Mesenchymal stem cell (in vitro differentiated cells and primary cell): ENCODE measurements around the gene GSN.

ENCODE experiments used
- DNase-seq: peaks from one replicate; pipeline ENCODE4 v3.0.0-alpha.2; 2013
- H2AFZ ChIP-seq: one replicate; pipeline ENCODE4 v1.6.1; 2013; ENCODE audit warnings: low read depth, mild to moderate bottlenecking, control low read depth, inconsistent platforms, low read length, moderate library complexity
- H2AK5ac ChIP-seq: 2 replicates; pipeline ENCODE4 v1.6.1; 2013; ENCODE audit warnings: low read length, moderate library complexity, mild to moderate bottlenecking, inconsistent platforms; ENCODE audit not compliant: severe bottlenecking
- H2BK120ac ChIP-seq: one replicate; pipeline ENCODE4 v1.6.1; 2013; ENCODE audit warnings: low read depth, mild to moderate bottlenecking, inconsistent platforms, low read length, moderate library complexity
- H2BK12ac ChIP-seq, 2 experiments: one replicate each; pipeline ENCODE4 v1.6.1; 2013; ENCODE audit warnings: inconsistent platforms in 2 of 2, low read length in 2 of 2, mild to moderate bottlenecking in 2 of 2, moderate library complexity in 2 of 2, control low read depth in 1 of 2
- H2BK15ac ChIP-seq: one replicate; pipeline ENCODE4 v1.6.1; 2013; ENCODE audit warnings: mild to moderate bottlenecking, low read depth, inconsistent platforms; ENCODE audit not compliant: poor library complexity, severe bottlenecking
- H2BK5ac ChIP-seq: 2 replicates; pipeline ENCODE4 v1.6.1; 2013; ENCODE audit warnings: low read depth, mild to moderate bottlenecking, low read length, control low read depth, inconsistent platforms; ENCODE audit not compliant: poor library complexity, severe bottlenecking
- H3K14ac ChIP-seq, 2 experiments: one replicate each; pipeline ENCODE4 v1.6.1; 2013; ENCODE audit warnings: inconsistent platforms in 2 of 2, low read length in 2 of 2, control low read depth in 1 of 2, mild to moderate bottlenecking in 1 of 2, moderate library complexity in 1 of 2
- H3K18ac ChIP-seq, 2 experiments: one replicate each; pipeline ENCODE4 v1.6.1; 2013; ENCODE audit warnings: inconsistent platforms in 2 of 2, low read length in 2 of 2, control low read depth in 1 of 2, low read depth in 1 of 2, mild to moderate bottlenecking in 1 of 2
- H3K23ac ChIP-seq, 2 experiments: one replicate each; pipeline ENCODE4 v1.6.1; 2013; ENCODE audit warnings: inconsistent platforms in 2 of 2, low read length in 2 of 2, mild to moderate bottlenecking in 2 of 2, moderate library complexity in 2 of 2, control low read depth in 1 of 2
- H3K27ac ChIP-seq: 2 replicates; pipeline ENCODE4 v1.5.1; 2013; ENCODE audit warnings: mild to moderate bottlenecking, moderate library complexity, low read length, control low read depth, inconsistent platforms; ENCODE audit not compliant: poor library complexity, severe bottlenecking
- H3K27me3 ChIP-seq, 2 experiments: 2 replicates each; pipeline versions ENCODE4 v1.6.1 to v1.7.0; 2013; ENCODE audit warnings: low read length in 2 of 2, mild to moderate bottlenecking in 2 of 2, moderate library complexity in 2 of 2, control low read depth in 1 of 2, inconsistent platforms in 1 of 2; ENCODE audit not compliant: control insufficient read depth in 1 of 2, insufficient read depth in 1 of 2
- H3K36me3 ChIP-seq, 2 experiments: 2 replicates each; pipeline versions ENCODE4 v1.6.1 to v1.7.0; 2013; ENCODE audit warnings: low read length in 2 of 2, control low read depth in 1 of 2, inconsistent platforms in 1 of 2, low read depth in 1 of 2, mild to moderate bottlenecking in 1 of 2; ENCODE audit not compliant: insufficient read depth in 2 of 2, control insufficient read depth in 1 of 2
- H3K4ac ChIP-seq, 2 experiments: one replicate each; pipeline ENCODE4 v1.6.1; 2013; ENCODE audit warnings: inconsistent platforms in 2 of 2, low read length in 2 of 2, mild to moderate bottlenecking in 2 of 2, moderate library complexity in 2 of 2, control low read depth in 1 of 2, low read depth in 1 of 2
- H3K4me1 ChIP-seq: 2 replicates; pipeline ENCODE4 v1.6.1; 2013; ENCODE audit warnings: low read depth, low read length, control low read depth; ENCODE audit not compliant: control insufficient read depth, insufficient read depth
- H3K4me2 ChIP-seq: 2 replicates; pipeline ENCODE4 v1.6.1; 2013; ENCODE audit warnings: low read length, mild to moderate bottlenecking, inconsistent platforms; ENCODE audit not compliant: poor library complexity, severe bottlenecking
- H3K4me3 ChIP-seq, 2 experiments: 2 replicates each; pipeline versions ENCODE4 v1.5.1 to v1.7.0; 2013; ENCODE audit warnings: low read length in 2 of 2, mild to moderate bottlenecking in 2 of 2, control low read depth in 1 of 2, low read depth in 1 of 2; ENCODE audit not compliant: insufficient read depth in 1 of 2
- H3K79me1 ChIP-seq: replicated peaks from 2 replicates; pipeline ENCODE4 v1.6.1; 2013; ENCODE audit warnings: mild to moderate bottlenecking, control low read depth, low read length, inconsistent platforms; ENCODE audit not compliant: poor library complexity, severe bottlenecking
- H3K9ac ChIP-seq: 2 replicates; pipeline ENCODE4 v1.7.0; 2013; ENCODE audit warnings: mild to moderate bottlenecking, low read length, moderate library complexity
- H3K9me3 ChIP-seq: 2 replicates; pipeline ENCODE4 v1.7.0; 2013; ENCODE audit warnings: mild to moderate bottlenecking, low read length; ENCODE audit not compliant: control insufficient read depth
- H4K8ac ChIP-seq: one replicate; pipeline ENCODE4 v1.6.1; 2013; ENCODE audit warnings: inconsistent platforms, mild to moderate bottlenecking, low read length, moderate library complexity
- H4K91ac ChIP-seq: one replicate; pipeline ENCODE4 v1.6.1; 2013; ENCODE audit warnings: mild to moderate bottlenecking, low read length, inconsistent platforms
- WGBS: methylation state at CpG from one replicate; pipeline ENCODE4 v1.1.7; 2013; ENCODE audit warnings: mixed read lengths; 5-methylcytosine and 5-hydroxymethylcytosine counted together

The GSN gene

DNA sequence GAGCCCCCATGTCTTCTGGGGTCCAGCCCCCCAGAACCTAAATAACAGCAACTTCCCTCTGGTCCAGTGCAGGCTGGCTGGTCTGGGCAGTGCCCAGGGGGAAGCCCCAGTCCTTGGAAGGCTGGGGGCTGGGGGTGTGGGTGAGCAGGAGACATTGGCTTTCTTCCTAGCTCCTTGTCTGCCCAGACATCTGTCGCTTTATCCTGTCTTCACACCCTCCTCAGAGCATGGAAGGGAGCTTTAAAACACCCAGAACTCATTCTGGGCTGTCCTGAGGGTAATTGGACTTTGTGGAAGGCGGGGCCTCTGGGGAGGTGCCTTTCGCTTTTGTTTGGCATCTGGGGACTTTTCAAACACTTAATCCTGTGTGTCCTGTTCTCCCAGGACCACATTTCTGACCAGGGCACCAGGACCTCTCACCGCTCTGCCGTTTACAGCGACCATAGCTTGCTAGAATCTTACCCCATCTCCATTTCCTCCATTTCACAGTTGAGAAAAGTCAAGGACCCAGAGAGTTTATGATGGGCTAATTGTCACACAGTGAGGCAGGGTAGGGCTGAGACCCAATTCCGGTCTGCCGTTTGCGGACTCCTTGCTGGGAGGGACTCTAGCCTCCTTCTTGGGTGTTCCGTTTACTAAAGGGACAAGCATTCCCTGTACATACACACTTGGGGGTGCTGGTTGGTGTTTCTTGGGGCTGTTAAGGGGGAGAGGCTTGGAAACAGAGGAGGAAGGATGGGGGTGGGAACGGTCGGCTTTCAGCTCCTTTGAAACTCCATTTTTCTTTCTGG is 1.1 kb downstream of the GSN start:
- H2BK12ac ChIP-seq, result peak overlapping the region in 1 of 2 experiments; percentile 46

GRCh38 chr9:121269642-121270254 is 1.8 kb downstream of the GSN start:
- H3K4me1 ChIP-seq, result peaks cover 24% of the 10 kb centered on the region
- no peaks in the 10 kb centered on the region for H3K9me3 ChIP-seq
- DNase-seq, result peak; percentile 62
- peak overlapping the region; percentile 24 to 80 for H3K4me3 ChIP-seq
- H3K4me2 ChIP-seq, result peak overlapping the region; percentile 68
- H4K91ac ChIP-seq, result peak overlapping the region; percentile 62
- H3K23ac ChIP-seq, result peak overlapping the region in 1 of 2 experiments; percentile 83
- peak overlapping the region; percentile 57 for H2BK15ac ChIP-seq
- peak overlapping the region; percentile 85 for H3K9ac ChIP-seq
- peak overlapping the region; percentile 45 for H2BK5ac ChIP-seq
- H3K79me1 ChIP-seq, result peaks cover 3% of the 10 kb centered on the region
- peak overlapping the region in 1 of 2 experiments; percentile 37 for H2BK12ac ChIP-seq
- peak overlapping the region; percentile 67 to 69 for H3K18ac ChIP-seq
- H2AFZ ChIP-seq, result no peak overlapping the region
- peaks cover 3 to 9% of the 10 kb centered on the region in 2 experiments for H3K36me3 ChIP-seq
- H3K27me3 ChIP-seq, result no peaks in the 10 kb centered on the region
- H2AK5ac ChIP-seq, result peak overlapping the region; percentile 82
- H4K8ac ChIP-seq, result peak overlapping the region; percentile 85
- H3K4ac ChIP-seq, result peak overlapping the region; percentile 2 to 56
- peak overlapping the region in 1 of 2 experiments; percentile 6 for H3K14ac ChIP-seq
- WGBS, result 19% methylated on average over 5 of the region's 5 CpGs
- H2BK120ac ChIP-seq, result peak overlapping the region; percentile 52
- peak overlapping the region; percentile 89 for H3K27ac ChIP-seq

More for the DNA sequence above, 1.1 kb downstream of the GSN start:
- peak overlapping the region; percentile 47 for H2AK5ac ChIP-seq
- H4K8ac ChIP-seq, result peak overlapping the region; percentile 85
- H3K4me1 ChIP-seq, result peaks cover 24% of the 10 kb centered on the region
- no peak overlapping the region for H2AFZ ChIP-seq
- H3K4me2 ChIP-seq, result peak overlapping the region; percentile 68
- peak overlapping the region; percentile 79 to 80 for H3K4me3 ChIP-seq
- H3K9me3 ChIP-seq, result no peaks in the 10 kb centered on the region
- peak overlapping the region; percentile 52 for H2BK120ac ChIP-seq
- no peak overlapping the region for H3K23ac ChIP-seq
- peaks cover 3% of the 10 kb centered on the region for H3K79me1 ChIP-seq
- peak overlapping the region; percentile 89 for H3K27ac ChIP-seq
- peak overlapping the region; percentile 85 for H3K9ac ChIP-seq
- peak overlapping the region; percentile 69 to 73 for H3K18ac ChIP-seq
- H3K36me3 ChIP-seq, result peaks cover 3 to 7% of the 10 kb centered on the region in 2 experiments
- DNase-seq, result peak; percentile 69
- peak overlapping the region; percentile 61 to 90 for H3K4ac ChIP-seq
- peak overlapping the region in 1 of 2 experiments; percentile 50 for H3K14ac ChIP-seq
- H2BK15ac ChIP-seq, result peak overlapping the region; percentile 57
- peak overlapping the region; percentile 45 for H2BK5ac ChIP-seq
- 3% methylated on average over 8 of the region's 12 CpGs for WGBS
- no peaks in the 10 kb centered on the region for H3K27me3 ChIP-seq
- H4K91ac ChIP-seq, result peak overlapping the region; percentile 75

DNA sequence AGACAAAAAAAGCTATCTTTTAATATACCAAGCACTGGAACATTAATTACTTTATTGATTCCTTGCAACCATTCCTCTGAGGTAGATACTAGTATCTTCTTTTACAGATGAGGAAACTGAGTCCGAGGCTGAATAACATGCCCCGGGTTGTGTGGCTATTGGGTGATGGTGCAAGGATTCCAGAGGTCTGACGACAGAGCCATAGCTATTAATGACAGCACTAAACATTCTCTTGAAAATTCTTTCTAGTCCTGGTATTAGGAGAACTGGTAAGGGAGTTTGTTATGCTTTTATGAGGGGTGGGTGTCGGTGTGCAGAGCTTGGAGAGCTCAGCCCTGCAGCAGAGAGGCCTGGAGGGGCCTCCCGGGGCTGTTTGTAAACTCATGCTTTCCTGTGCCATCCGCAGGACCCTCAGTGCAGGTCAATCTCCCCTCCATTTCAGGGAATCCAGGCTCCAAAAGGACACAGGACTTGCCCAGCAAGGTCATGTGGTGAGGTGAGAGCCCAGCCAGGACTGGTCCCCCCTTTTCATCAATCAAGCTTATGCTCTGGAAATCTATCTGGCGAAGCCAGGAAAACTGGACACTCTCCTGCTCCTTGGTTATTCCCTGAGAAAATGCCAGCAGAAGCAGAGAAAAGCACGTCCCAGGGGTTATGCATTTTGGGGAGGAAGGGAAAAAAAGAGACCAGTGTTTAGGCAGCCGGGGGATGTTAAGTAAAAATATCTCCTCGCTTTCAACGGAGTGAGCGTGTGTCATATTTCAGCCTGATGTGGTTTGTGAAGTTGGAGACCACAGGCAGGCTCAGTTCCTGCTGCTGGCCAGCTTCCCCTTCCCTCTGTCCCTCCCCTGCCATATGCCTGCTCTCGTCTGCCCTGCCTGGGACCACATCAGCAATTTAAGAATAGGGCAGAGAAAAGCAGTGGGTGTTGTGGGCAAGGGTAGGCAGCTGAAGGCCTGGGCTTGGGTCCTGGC is 3.7 kb downstream of the GSN start:
- H4K91ac ChIP-seq, result peak overlapping the region; percentile 36
- H3K27ac ChIP-seq, result peak overlapping the region; percentile 89
- WGBS, result 6% methylated on average over 8 of the region's 13 CpGs
- H3K18ac ChIP-seq, result peak overlapping the region; percentile 50 to 82
- H3K23ac ChIP-seq, result no peak overlapping the region
- H4K8ac ChIP-seq, result peak overlapping the region; percentile 74
- H3K4me3 ChIP-seq, result peak overlapping the region in 1 of 2 experiments; percentile 80
- peak; percentile 82 for DNase-seq
- H3K36me3 ChIP-seq, result peaks cover 3 to 15% of the 10 kb centered on the region in 2 experiments
- H3K9ac ChIP-seq, result peak overlapping the region; percentile 69
- peak overlapping the region in 1 of 2 experiments; percentile 37 for H3K14ac ChIP-seq
- no peaks in the 10 kb centered on the region for H3K9me3 ChIP-seq
- peak overlapping the region; percentile 49 for H2BK5ac ChIP-seq
- peak overlapping the region; percentile 37 to 98 for H2BK12ac ChIP-seq
- H3K27me3 ChIP-seq, result no peaks in the 10 kb centered on the region
- peak overlapping the region; percentile 52 to 82 for H3K4ac ChIP-seq
- H2AK5ac ChIP-seq, result peak overlapping the region; percentile 31
- no peak overlapping the region for H2AFZ ChIP-seq
- peaks cover 29% of the 10 kb centered on the region for H3K4me1 ChIP-seq
- H3K4me2 ChIP-seq, result peak overlapping the region; percentile 36
- no peak overlapping the region for H2BK15ac ChIP-seq
- peaks cover 3% of the 10 kb centered on the region for H3K79me1 ChIP-seq
- no peak overlapping the region for H2BK120ac ChIP-seq
